GM19238 (cell line): ENCODE measurements around the gene INPP5D.

ENCODE experiments used
- DNase-seq: peaks from one replicate; pipeline ENCODE4 v3.0.0; 2011; ENCODE audit warnings: low spot score; ENCODE audit not compliant: insufficient read length

INPP5D gene

GRCh38 chr2:233032551-233033320 lies 27.4 kb upstream of the INPP5D start, which contains the start of gene NEU2:
TSS of gene NEU2 (plus strand) at chr2:233032672. CDS start at chr2:233032672, 0 bp downstream.
- no peak for DNase-seq

- DNase-seq: no peak
These were observed 26.5 kb upstream of the INPP5D start for GRCh38 chr2:233033672-233034071.

GRCh38 chr2:233034091-233034882 lies 25.9 kb upstream of the INPP5D start:
- no peak for DNase-seq

GRCh38 chr2:233035426-233036161 lies 24.5 kb upstream of the INPP5D start:
- DNase-seq: no peak

- no peak for DNase-seq
These were observed 23.8 kb upstream of the INPP5D start for GRCh38 chr2:233036162-233036838.

- no peak for DNase-seq
These were observed 23.1 kb upstream of the INPP5D start for GRCh38 chr2:233037078-233037477.

- no peak for DNase-seq
These were observed 20.8 kb upstream of the INPP5D start for GRCh38 chr2:233039212-233039845.

- DNase-seq: no peak
These were observed 20.2 kb upstream of the INPP5D start for GRCh38 chr2:233039846-233040530.

GRCh38 chr2:233040571-233040970 lies 19.6 kb upstream of the INPP5D start:
- no peak for DNase-seq

GRCh38 chr2:233041722-233042323 lies 18.3 kb upstream of the INPP5D start:
- DNase-seq: no peak

- DNase-seq: no peak
These were observed 17.6 kb upstream of the INPP5D start for GRCh38 chr2:233042549-233042948.

GRCh38 chr2:233044974-233045605 lies 15.1 kb upstream of the INPP5D start:
- DNase-seq: no peak

- no peak for DNase-seq
These were observed 12.9 kb upstream of the INPP5D start for GRCh38 chr2:233047206-233047605.

GRCh38 chr2:233047667-233048066 lies 12.5 kb upstream of the INPP5D start:
- no peak for DNase-seq

- DNase-seq: no peak
These were observed 11.5 kb upstream of the INPP5D start for GRCh38 chr2:233048569-233049193.

- DNase-seq: no peak
These were observed 10.9 kb upstream of the INPP5D start for GRCh38 chr2:233049194-233049761.

- no peak for DNase-seq
These were observed 8.6 kb upstream of the INPP5D start for GRCh38 chr2:233051241-233052149.
